Measurements from ENCODE around the gene PALS2. TPM values are rescaled to one million over a fixed set of nuclear protein-coding genes. Genes with fewer than 3 reads are reported as not detected.
A peak's percentile ranks its signal among the peaks of the same experiment; 100 is the strongest.

Gene PALS2
- total RNA-seq, 1 experiment from 2014 or later = 64.6 TPM

DNA sequence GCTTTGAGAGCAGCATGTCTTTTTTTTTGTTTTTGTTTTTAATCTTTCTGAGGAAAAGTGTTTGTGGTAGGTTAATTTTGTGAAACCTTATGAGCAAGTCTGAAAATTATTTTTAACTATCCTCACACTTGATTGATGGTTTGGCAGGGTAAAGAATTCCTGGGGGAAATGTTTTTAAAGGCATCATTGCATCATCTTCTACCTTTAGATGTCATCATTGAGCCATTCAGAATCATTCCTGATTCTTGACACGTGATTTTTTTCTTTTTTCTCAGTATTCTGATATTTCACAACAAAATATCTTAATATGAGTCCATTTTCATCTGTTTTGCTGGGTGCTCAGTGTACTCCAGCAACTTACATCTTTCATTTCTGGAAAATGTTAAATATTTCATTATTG is 28.3 kb downstream of the PALS2 start:
- Mint-ChIP-seq H3K27ac (peak overlapping the region; percentile 52; the same call in 1 of the 2 replicates), H3K4me1 (peaks cover 25% of the 10 kb centered on the region), H3K36me3 (peaks cover 16% of the 10 kb centered on the region), H3K4me3 (no peak overlapping the region), H3K9me3 (peaks cover 14% of the 10 kb centered on the region), H3K27me3 (ENCODE audit: low read depth) (no peaks in the 10 kb centered on the region)
- no peak for TF ChIP-seq CTCF (IDR thresholded peaks at IDR 0.05)
- ATAC-seq (no peak), DNase-seq (ENCODE audit: low spot score) (no peak)
- POLR2A ChIA-PET = no interaction called here
- CTCF ChIA-PET = interaction anchor here (1.4 kb wide), 1 partner anchor 67 kb away, joined by 3 read pairs; no protein-coding TSS in a partner anchor

- CTCF ChIA-PET = interaction anchor here (0.7 to 1.4 kb wide), 4 partner anchors 12 to 284 kb away, joined by 3 read pairs; no protein-coding TSS in a partner anchor
- H3K4me1 Mint-ChIP-seq = peaks cover 28% of the 10 kb centered on the region
- H3K4me3 Mint-ChIP-seq = no peak overlapping the region
- DNase-seq (ENCODE audit: low spot score) (no peak), ATAC-seq (no peak)
- no peak overlapping the region for H3K27ac Mint-ChIP-seq
- peaks cover 14% of the 10 kb centered on the region for H3K9me3 Mint-ChIP-seq
- no peak for TF ChIP-seq GTF2I (CRISPR knock-in tag; conservative IDR thresholded peaks at IDR 0.05)
- TF ChIP-seq PRDM15 (CRISPR knock-in tag; IDR thresholded peaks at IDR 0.05) = no peak
- TF ChIP-seq RORB (CRISPR knock-in tag; IDR thresholded peaks at IDR 0.05) = no peak
- TF ChIP-seq CREM (CRISPR knock-in tag; IDR thresholded peaks at IDR 0.05) = no peak
- TF ChIP-seq, protein P1, sequence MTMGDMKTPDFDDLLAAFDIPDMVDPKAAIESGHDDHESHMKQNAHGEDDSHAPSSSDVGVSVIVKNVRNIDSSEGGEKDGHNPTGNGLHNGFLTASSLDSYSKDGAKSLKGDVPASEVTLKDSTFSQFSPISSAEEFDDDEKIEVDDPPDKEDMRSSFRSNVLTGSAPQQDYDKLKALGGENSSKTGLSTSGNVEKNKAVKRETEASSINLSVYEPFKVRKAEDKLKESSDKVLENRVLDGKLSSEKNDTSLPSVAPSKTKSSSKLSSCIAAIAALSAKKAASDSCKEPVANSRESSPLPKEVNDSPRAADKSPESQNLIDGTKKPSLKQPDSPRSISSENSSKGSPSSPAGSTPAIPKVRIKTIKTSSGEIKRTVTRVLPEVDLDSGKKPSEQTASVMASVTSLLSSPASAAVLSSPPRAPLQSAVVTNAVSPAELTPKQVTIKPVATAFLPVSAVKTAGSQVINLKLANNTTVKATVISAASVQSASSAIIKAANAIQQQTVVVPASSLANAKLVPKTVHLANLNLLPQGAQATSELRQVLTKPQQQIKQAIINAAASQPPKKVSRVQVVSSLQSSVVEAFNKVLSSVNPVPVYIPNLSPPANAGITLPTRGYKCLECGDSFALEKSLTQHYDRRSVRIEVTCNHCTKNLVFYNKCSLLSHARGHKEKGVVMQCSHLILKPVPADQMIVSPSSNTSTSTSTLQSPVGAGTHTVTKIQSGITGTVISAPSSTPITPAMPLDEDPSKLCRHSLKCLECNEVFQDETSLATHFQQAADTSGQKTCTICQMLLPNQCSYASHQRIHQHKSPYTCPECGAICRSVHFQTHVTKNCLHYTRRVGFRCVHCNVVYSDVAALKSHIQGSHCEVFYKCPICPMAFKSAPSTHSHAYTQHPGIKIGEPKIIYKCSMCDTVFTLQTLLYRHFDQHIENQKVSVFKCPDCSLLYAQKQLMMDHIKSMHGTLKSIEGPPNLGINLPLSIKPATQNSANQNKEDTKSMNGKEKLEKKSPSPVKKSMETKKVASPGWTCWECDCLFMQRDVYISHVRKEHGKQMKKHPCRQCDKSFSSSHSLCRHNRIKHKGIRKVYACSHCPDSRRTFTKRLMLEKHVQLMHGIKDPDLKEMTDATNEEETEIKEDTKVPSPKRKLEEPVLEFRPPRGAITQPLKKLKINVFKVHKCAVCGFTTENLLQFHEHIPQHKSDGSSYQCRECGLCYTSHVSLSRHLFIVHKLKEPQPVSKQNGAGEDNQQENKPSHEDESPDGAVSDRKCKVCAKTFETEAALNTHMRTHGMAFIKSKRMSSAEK (CRISPR knock-in tag; IDR thresholded peaks at IDR 0.05; ENCODE audit: borderline replicate concordance) = no peak
- no peak for TF ChIP-seq ZNF219 (CRISPR knock-in tag; IDR thresholded peaks at IDR 0.05; ENCODE audit: borderline replicate concordance)
- no peak for TF ChIP-seq CREB1 (CRISPR knock-in tag; IDR thresholded peaks at IDR 0.05)
- no peak for TF ChIP-seq OVOL2 (CRISPR knock-in tag; IDR thresholded peaks at IDR 0.05; ENCODE audit: borderline replicate concordance)
- TF ChIP-seq STAT6 (CRISPR knock-in tag; conservative IDR thresholded peaks at IDR 0.05; ENCODE audit: low read depth) = no peak
- TF ChIP-seq, protein P2, sequence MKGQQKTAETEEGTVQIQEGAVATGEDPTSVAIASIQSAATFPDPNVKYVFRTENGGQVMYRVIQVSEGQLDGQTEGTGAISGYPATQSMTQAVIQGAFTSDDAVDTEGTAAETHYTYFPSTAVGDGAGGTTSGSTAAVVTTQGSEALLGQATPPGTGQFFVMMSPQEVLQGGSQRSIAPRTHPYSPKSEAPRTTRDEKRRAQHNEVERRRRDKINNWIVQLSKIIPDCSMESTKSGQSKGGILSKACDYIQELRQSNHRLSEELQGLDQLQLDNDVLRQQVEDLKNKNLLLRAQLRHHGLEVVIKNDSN (CRISPR knock-in tag; IDR thresholded peaks at IDR 0.05) = no peak
- no peak for TF ChIP-seq NR1H2 (CRISPR knock-in tag; IDR thresholded peaks at IDR 0.05)
- TF ChIP-seq ZNF263 (CRISPR knock-in tag; IDR thresholded peaks at IDR 0.05; ENCODE audit: low read depth) = no peak
- no peak for TF ChIP-seq ZBTB21 (CRISPR knock-in tag; IDR thresholded peaks at IDR 0.05; ENCODE audit: borderline replicate concordance)
- peaks cover 16% of the 10 kb centered on the region for H3K36me3 Mint-ChIP-seq
- H3K27me3 Mint-ChIP-seq (ENCODE audit: low read depth) = no peaks in the 10 kb centered on the region
- POLR2A ChIA-PET = no interaction called here
Observed at GRCh38 chr7:24602860-24603456, 29.7 kb downstream of the PALS2 start.

All from WTC11 (cell line).